Sigmoid colon (tissue), 4 donors: ENCODE data around the gene RPL37A.

ENCODE experiments used
- CTCF ChIP-seq, 4 experiments: fragments of 450-650 bp in 3 of 4; fragments of 200-600 bp in 1 of 4; IDR thresholded peaks; one replicate each; pipeline ENCODE4 v1.5.1; 2016 to 2019; ENCODE audit warnings: antibody characterized with exemption in 4 of 4, mild to moderate bottlenecking in 3 of 4, moderate library complexity in 2 of 4
- EP300 ChIP-seq, 4 donors: sonication (generic); formaldehyde crosslinking; IDR thresholded peaks; one replicate each; pipeline ENCODE4 v1.6.1; 2017; ENCODE audit warnings: antibody characterized with exemption in 4 of 4
- POLR2A ChIP-seq, 2 donors: fragments of 450-650 bp; IDR thresholded peaks; one replicate each; pipeline ENCODE4 v1.6.1; 2016; ENCODE audit warnings: antibody characterized with exemption in 2 of 2, mild to moderate bottlenecking in 2 of 2, moderate library complexity in 2 of 2
- POLR2AphosphoS5 ChIP-seq, 4 donors: sonication (generic); formaldehyde crosslinking; IDR thresholded peaks; one replicate each; pipeline ENCODE4 v1.6.1; 2017; ENCODE audit warnings: antibody characterized with exemption in 4 of 4

- TF ChIP-seq CTCF (IDR thresholded peaks at IDR 0.05): no peak
- TF ChIP-seq POLR2A (IDR thresholded peaks at IDR 0.05): no peak
- no peak for TF ChIP-seq POLR2AphosphoS5 (IDR thresholded peaks at IDR 0.05)
- TF ChIP-seq EP300 (IDR thresholded peaks at IDR 0.05): no peak
Observed at GRCh38 chr2:216536734-216537210, 38.1 kb downstream of the RPL37A start.
